Heart left ventricle (tissue), 13 donors: ENCODE measurements around the gene GNB1L.

Experiments
- CTCF ChIP-seq, 12 donors: fragments of 200-600 bp; sonication (generic) in 4 of 12; IDR thresholded peaks; one replicate each; pipeline versions ENCODE4 v1.5.0 to v1.8.0; 2018 to 2022; ENCODE audit warnings: antibody characterized with exemption in 12 of 12, mild to moderate bottlenecking in 5 of 12
- POLR2A ChIP-seq, 2 donors: fragments of 450-650 bp; IDR thresholded peaks; one replicate each; pipeline ENCODE4 v1.6.1; 2017; ENCODE audit warnings: antibody characterized with exemption in 2 of 2, mild to moderate bottlenecking in 2 of 2, moderate library complexity in 2 of 2
- donor health status: ischemic (EF 13 %, LVEDD 7.1; RV severe dilation, severe dysfunction).
- donor health status: DM: no; HTN: yes; CAD: no.
- donor health status: DM: no; HTN: no; CAD: no.
- donor health status: ischemic (EF 25% LVEDD 6.9; RV normal size, moderate dysfunction).
- donor health status: ischemic (EF 25% LVEDD 5.7; RV mildly dilated, moderate dysfunction).
- donor health status: ischemic (EF 35%, LVEDD 5.7; RV mildly dilated, moderate dysfunction).
- donor health status: nonischemic (EF 11% LVEDD 7.7; RV severe dilation, severe dysfunction).
- donor health status: DM: yes; HTN: yes; CAD: no.
- donor health status: PGD.
- donor health status: ischemic (EF 29% LVEDD 5.4; RV normal size, mild dysfunction).
- donor health status: nonischemic (EF 23%, LVEDD 6.1; RV moderate dilation, normal function).

GRCh38 chr22:19848298-19849224 is 6.1 kb downstream of the GNB1L start:
- TF ChIP-seq POLR2A (IDR thresholded peaks at IDR 0.05): no peak
- no peak for TF ChIP-seq CTCF (IDR thresholded peaks at IDR 0.05)
